Measurements from ENCODE around the gene CALN1. TPM values are rescaled to one million over a fixed set of nuclear protein-coding genes. Genes with fewer than 3 reads are reported as not detected.

The CALN1 gene
- total RNA-seq, 1 donor from 2014 or later: 0.52 TPM

GRCh38 chr7:72015136-72015535 lies 397.0 kb downstream of the CALN1 start:
- Histone ChIP-seq H3K27me3 (ENCODE audit: control insufficient read depth in 3 of 3, insufficient read depth in 3 of 3, low read length in 3 of 3) (no peaks in the 10 kb centered on the region), H3K9ac (ENCODE audit: low read depth in 1 of 3, low read length in 3 of 3) (no peak overlapping the region), H3K36me3 (ENCODE audit: control insufficient read depth in 3 of 3, insufficient read depth in 3 of 3, low read length in 3 of 3) (no peaks in the 10 kb centered on the region), H3K9me3 (ENCODE audit: control insufficient read depth in 3 of 3, low read length in 3 of 3) (peaks cover 0 to 4% (median 4%) of the 10 kb centered on the region in 3 donors), H3K4me1 (ENCODE audit: control insufficient read depth in 3 of 3, insufficient read depth in 3 of 3, low read length in 3 of 3) (no peaks in the 10 kb centered on the region), H3K4me3 (ENCODE audit: low read length in 3 of 3) (no peak overlapping the region), H3K27ac (ENCODE audit: low read depth, low read length) (no peak overlapping the region)

GRCh38 chr7:72007018-72007417 lies 405.1 kb downstream of the CALN1 start:
- Histone ChIP-seq H3K9ac (ENCODE audit: low read depth in 1 of 3, low read length in 3 of 3) (no peak overlapping the region), H3K27ac (ENCODE audit: low read depth, low read length) (no peak overlapping the region), H3K4me1 (ENCODE audit: control insufficient read depth in 3 of 3, insufficient read depth in 3 of 3, low read length in 3 of 3) (no peaks in the 10 kb centered on the region), H3K27me3 (ENCODE audit: control insufficient read depth in 3 of 3, insufficient read depth in 3 of 3, low read length in 3 of 3) (no peaks in the 10 kb centered on the region), H3K4me3 (ENCODE audit: low read length in 3 of 3) (no peak overlapping the region), H3K36me3 (ENCODE audit: control insufficient read depth in 3 of 3, insufficient read depth in 3 of 3, low read length in 3 of 3) (no peaks in the 10 kb centered on the region), H3K9me3 (ENCODE audit: control insufficient read depth in 3 of 3, low read length in 3 of 3) (peaks cover 0 to 4% (median 0%) of the 10 kb centered on the region in 3 donors)

- no peak overlapping the region for H3K27ac ChIP-seq (ENCODE audit: low read depth, low read length)
- H3K4me1 ChIP-seq (ENCODE audit: control insufficient read depth in 3 of 3, insufficient read depth in 3 of 3, low read length in 3 of 3): no peaks in the 10 kb centered on the region
- H3K27me3 ChIP-seq (ENCODE audit: control insufficient read depth in 3 of 3, insufficient read depth in 3 of 3, low read length in 3 of 3): no peaks in the 10 kb centered on the region
- no peak overlapping the region for H3K9ac ChIP-seq (ENCODE audit: low read depth in 1 of 3, low read length in 3 of 3)
- H3K36me3 ChIP-seq (ENCODE audit: control insufficient read depth in 3 of 3, insufficient read depth in 3 of 3, low read length in 3 of 3): no peaks in the 10 kb centered on the region
- H3K9me3 ChIP-seq (ENCODE audit: control insufficient read depth in 3 of 3, low read length in 3 of 3): peaks cover 0 to 4% (median 0%) of the 10 kb centered on the region in 3 donors
- no peak overlapping the region for H3K4me3 ChIP-seq (ENCODE audit: low read length in 3 of 3)
Observed at GRCh38 chr7:72003236-72003635, 408.9 kb downstream of the CALN1 start.

- no peak overlapping the region for H3K4me3 ChIP-seq (ENCODE audit: low read length in 3 of 3)
- H3K27me3 ChIP-seq (ENCODE audit: control insufficient read depth in 3 of 3, insufficient read depth in 3 of 3, low read length in 3 of 3): no peaks in the 10 kb centered on the region
- H3K36me3 ChIP-seq (ENCODE audit: control insufficient read depth in 3 of 3, insufficient read depth in 3 of 3, low read length in 3 of 3): no peaks in the 10 kb centered on the region
- H3K9me3 ChIP-seq (ENCODE audit: control insufficient read depth in 3 of 3, low read length in 3 of 3): no peaks in the 10 kb centered on the region
- no peak overlapping the region for H3K27ac ChIP-seq (ENCODE audit: low read depth, low read length)
- H3K4me1 ChIP-seq (ENCODE audit: control insufficient read depth in 3 of 3, insufficient read depth in 3 of 3, low read length in 3 of 3): no peaks in the 10 kb centered on the region
- no peak overlapping the region for H3K9ac ChIP-seq (ENCODE audit: low read depth in 1 of 3, low read length in 3 of 3)
Observed at GRCh38 chr7:71996141-71996540, 416.0 kb downstream of the CALN1 start.

- H3K4me1 ChIP-seq (ENCODE audit: control insufficient read depth in 3 of 3, insufficient read depth in 3 of 3, low read length in 3 of 3): no peaks in the 10 kb centered on the region
- no peak overlapping the region for H3K9ac ChIP-seq (ENCODE audit: low read depth in 1 of 3, low read length in 3 of 3)
- no peak overlapping the region for H3K27ac ChIP-seq (ENCODE audit: low read depth, low read length)
- no peaks in the 10 kb centered on the region for H3K9me3 ChIP-seq (ENCODE audit: control insufficient read depth in 3 of 3, low read length in 3 of 3)
- H3K4me3 ChIP-seq (ENCODE audit: low read length in 3 of 3): no peak overlapping the region
- H3K27me3 ChIP-seq (ENCODE audit: control insufficient read depth in 3 of 3, insufficient read depth in 3 of 3, low read length in 3 of 3): no peaks in the 10 kb centered on the region
- no peaks in the 10 kb centered on the region for H3K36me3 ChIP-seq (ENCODE audit: control insufficient read depth in 3 of 3, insufficient read depth in 3 of 3, low read length in 3 of 3)
Observed at GRCh38 chr7:71995111-71995510, 417.0 kb downstream of the CALN1 start.

- H3K9me3 ChIP-seq (ENCODE audit: control insufficient read depth in 3 of 3, low read length in 3 of 3): no peaks in the 10 kb centered on the region
- H3K9ac ChIP-seq (ENCODE audit: low read depth in 1 of 3, low read length in 3 of 3): no peak overlapping the region
- H3K4me3 ChIP-seq (ENCODE audit: low read length in 3 of 3): no peak overlapping the region
- H3K36me3 ChIP-seq (ENCODE audit: control insufficient read depth in 3 of 3, insufficient read depth in 3 of 3, low read length in 3 of 3): no peaks in the 10 kb centered on the region
- no peaks in the 10 kb centered on the region for H3K27me3 ChIP-seq (ENCODE audit: control insufficient read depth in 3 of 3, insufficient read depth in 3 of 3, low read length in 3 of 3)
- no peak overlapping the region for H3K27ac ChIP-seq (ENCODE audit: low read depth, low read length)
- H3K4me1 ChIP-seq (ENCODE audit: control insufficient read depth in 3 of 3, insufficient read depth in 3 of 3, low read length in 3 of 3): no peaks in the 10 kb centered on the region
Observed at GRCh38 chr7:71991586-71991985, 420.6 kb downstream of the CALN1 start.

GRCh38 chr7:71990138-71990462 lies 422.0 kb downstream of the CALN1 start:
- no peaks in the 10 kb centered on the region for H3K4me1 ChIP-seq (ENCODE audit: control insufficient read depth in 3 of 3, insufficient read depth in 3 of 3, low read length in 3 of 3)
- H3K27me3 ChIP-seq (ENCODE audit: control insufficient read depth in 3 of 3, insufficient read depth in 3 of 3, low read length in 3 of 3): no peaks in the 10 kb centered on the region
- no peak overlapping the region for H3K27ac ChIP-seq (ENCODE audit: low read depth, low read length)
- H3K4me3 ChIP-seq (ENCODE audit: low read length in 3 of 3): no peak overlapping the region
- H3K9me3 ChIP-seq (ENCODE audit: control insufficient read depth in 3 of 3, low read length in 3 of 3): no peaks in the 10 kb centered on the region
- H3K9ac ChIP-seq (ENCODE audit: low read depth in 1 of 3, low read length in 3 of 3): no peak overlapping the region
- H3K36me3 ChIP-seq (ENCODE audit: control insufficient read depth in 3 of 3, insufficient read depth in 3 of 3, low read length in 3 of 3): no peaks in the 10 kb centered on the region

GRCh38 chr7:71988201-71988600 lies 423.9 kb downstream of the CALN1 start:
- peaks cover 0 to 2% (median 0%) of the 10 kb centered on the region in 3 donors for H3K27me3 ChIP-seq (ENCODE audit: control insufficient read depth in 3 of 3, insufficient read depth in 3 of 3, low read length in 3 of 3)
- H3K4me1 ChIP-seq (ENCODE audit: control insufficient read depth in 3 of 3, insufficient read depth in 3 of 3, low read length in 3 of 3): no peaks in the 10 kb centered on the region
- no peaks in the 10 kb centered on the region for H3K9me3 ChIP-seq (ENCODE audit: control insufficient read depth in 3 of 3, low read length in 3 of 3)
- no peak overlapping the region for H3K27ac ChIP-seq (ENCODE audit: low read depth, low read length)
- no peak overlapping the region for H3K4me3 ChIP-seq (ENCODE audit: low read length in 3 of 3)
- H3K36me3 ChIP-seq (ENCODE audit: control insufficient read depth in 3 of 3, insufficient read depth in 3 of 3, low read length in 3 of 3): no peaks in the 10 kb centered on the region
- H3K9ac ChIP-seq (ENCODE audit: low read depth in 1 of 3, low read length in 3 of 3): no peak overlapping the region

GRCh38 chr7:71987200-71987767 lies 424.9 kb downstream of the CALN1 start:
- no peaks in the 10 kb centered on the region for H3K36me3 ChIP-seq (ENCODE audit: control insufficient read depth in 3 of 3, insufficient read depth in 3 of 3, low read length in 3 of 3)
- no peaks in the 10 kb centered on the region for H3K9me3 ChIP-seq (ENCODE audit: control insufficient read depth in 3 of 3, low read length in 3 of 3)
- peaks cover 0 to 2% (median 0%) of the 10 kb centered on the region in 3 donors for H3K27me3 ChIP-seq (ENCODE audit: control insufficient read depth in 3 of 3, insufficient read depth in 3 of 3, low read length in 3 of 3)
- H3K4me1 ChIP-seq (ENCODE audit: control insufficient read depth in 3 of 3, insufficient read depth in 3 of 3, low read length in 3 of 3): no peaks in the 10 kb centered on the region
- no peak overlapping the region for H3K9ac ChIP-seq (ENCODE audit: low read depth in 1 of 3, low read length in 3 of 3)
- no peak overlapping the region for H3K4me3 ChIP-seq (ENCODE audit: low read length in 3 of 3)
- H3K27ac ChIP-seq (ENCODE audit: low read depth, low read length): no peak overlapping the region

GRCh38 chr7:71984348-71984747 lies 427.8 kb downstream of the CALN1 start:
- no peak overlapping the region for H3K9ac ChIP-seq (ENCODE audit: low read depth in 1 of 3, low read length in 3 of 3)
- no peaks in the 10 kb centered on the region for H3K36me3 ChIP-seq (ENCODE audit: control insufficient read depth in 3 of 3, insufficient read depth in 3 of 3, low read length in 3 of 3)
- peaks cover 0 to 2% (median 0%) of the 10 kb centered on the region in 3 donors for H3K27me3 ChIP-seq (ENCODE audit: control insufficient read depth in 3 of 3, insufficient read depth in 3 of 3, low read length in 3 of 3)
- H3K9me3 ChIP-seq (ENCODE audit: control insufficient read depth in 3 of 3, low read length in 3 of 3): no peaks in the 10 kb centered on the region
- H3K27ac ChIP-seq (ENCODE audit: low read depth, low read length): no peak overlapping the region
- no peak overlapping the region for H3K4me3 ChIP-seq (ENCODE audit: low read length in 3 of 3)
- no peaks in the 10 kb centered on the region for H3K4me1 ChIP-seq (ENCODE audit: control insufficient read depth in 3 of 3, insufficient read depth in 3 of 3, low read length in 3 of 3)
